ENCODE data around the gene WFIKKN2. TPM values are rescaled to one million over a fixed set of nuclear protein-coding genes. Genes with fewer than 3 reads are reported as not detected.

The WFIKKN2 gene
- total and polyA plus RNA-seq, 2 of the 13 experiments (the other 11 are each of a cell fraction or from before 2014, with no cell fraction given), result not detected

DNA sequence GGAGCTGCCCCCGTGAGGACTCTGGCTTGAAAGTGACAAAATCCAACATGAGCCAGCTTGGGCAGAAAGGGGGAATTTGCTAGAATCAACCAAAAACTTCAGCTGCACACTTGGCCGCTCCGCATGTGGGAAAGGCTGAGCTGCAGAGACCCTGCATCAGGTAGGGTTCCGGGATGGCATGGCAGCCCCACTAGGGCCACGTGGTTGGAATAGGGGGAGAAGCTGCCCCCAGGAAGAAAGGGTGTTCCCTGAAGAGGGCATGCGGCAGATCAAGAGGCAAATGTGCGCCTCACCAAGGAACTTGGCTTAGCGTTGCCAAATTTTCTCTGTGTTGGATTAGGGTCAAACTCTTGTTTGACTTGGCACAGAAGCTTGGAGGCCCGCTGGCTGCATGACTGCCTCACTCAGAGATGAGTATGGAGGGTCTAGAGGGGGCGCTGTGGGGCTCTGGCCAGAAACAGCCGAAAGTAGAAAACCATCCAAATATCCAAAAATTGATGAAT lies 29.2 kb upstream of the WFIKKN2 start (continued):
- TF ChIP-seq IRF9 (CRISPR knock-in tag; IDR thresholded peaks at IDR 0.05; ENCODE audit: borderline replicate concordance), result no peak
- no peak for TF ChIP-seq SRY (CRISPR knock-in tag; IDR thresholded peaks at IDR 0.05)
- TF ChIP-seq, protein P1, sequence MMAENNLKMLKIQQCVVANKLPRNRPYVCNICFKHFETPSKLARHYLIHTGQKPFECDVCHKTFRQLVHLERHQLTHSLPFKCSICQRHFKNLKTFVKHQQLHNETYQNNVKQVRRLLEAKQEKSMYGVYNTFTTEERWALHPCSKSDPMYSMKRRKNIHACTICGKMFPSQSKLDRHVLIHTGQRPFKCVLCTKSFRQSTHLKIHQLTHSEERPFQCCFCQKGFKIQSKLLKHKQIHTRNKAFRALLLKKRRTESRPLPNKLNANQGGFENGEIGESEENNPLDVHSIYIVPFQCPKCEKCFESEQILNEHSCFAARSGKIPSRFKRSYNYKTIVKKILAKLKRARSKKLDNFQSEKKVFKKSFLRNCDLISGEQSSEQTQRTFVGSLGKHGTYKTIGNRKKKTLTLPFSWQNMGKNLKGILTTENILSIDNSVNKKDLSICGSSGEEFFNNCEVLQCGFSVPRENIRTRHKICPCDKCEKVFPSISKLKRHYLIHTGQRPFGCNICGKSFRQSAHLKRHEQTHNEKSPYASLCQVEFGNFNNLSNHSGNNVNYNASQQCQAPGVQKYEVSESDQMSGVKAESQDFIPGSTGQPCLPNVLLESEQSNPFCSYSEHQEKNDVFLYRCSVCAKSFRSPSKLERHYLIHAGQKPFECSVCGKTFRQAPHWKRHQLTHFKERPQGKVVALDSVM (CRISPR knock-in tag; IDR thresholded peaks at IDR 0.05), result peak; percentile 46; the same call in 1 of the 2 replicates
- no peak for TF ChIP-seq ZNF3 (CRISPR knock-in tag; IDR thresholded peaks at IDR 0.05)
- TF ChIP-seq MXI1 (IDR thresholded peaks at IDR 0.05; ENCODE audit: borderline replicate concordance, low read depth, low read length), result no peak
- TF ChIP-seq PHB2 (IDR thresholded peaks at IDR 0.05; ENCODE audit: partially characterized antibody), result no peak
- TF ChIP-seq ZNF232 (CRISPR knock-in tag; IDR thresholded peaks at IDR 0.05; ENCODE audit: borderline replicate concordance), result no peak
- TF ChIP-seq ZNF570 (CRISPR knock-in tag; IDR thresholded peaks at IDR 0.05; ENCODE audit: borderline replicate concordance), result no peak
- no peak for TF ChIP-seq ZNF672 (CRISPR knock-in tag; IDR thresholded peaks at IDR 0.05)
- TF ChIP-seq ZNF562 (CRISPR knock-in tag; IDR thresholded peaks at IDR 0.05; ENCODE audit: borderline replicate concordance), result no peak
- TF ChIP-seq PHF21A (CRISPR knock-in tag; IDR thresholded peaks at IDR 0.05), result 0 out of 2 replicates have a peak, but pooled peaks have one; percentile 9
- no peak for TF ChIP-seq ZNF251 (CRISPR knock-in tag; IDR thresholded peaks at IDR 0.05)
- TF ChIP-seq CCDC6 (CRISPR knock-in tag; IDR thresholded peaks at IDR 0.05), result peak; percentile 68; the same call in 1 of the 2 replicates
- no peak for TF ChIP-seq KAT2B (IDR thresholded peaks at IDR 0.05; ENCODE audit: borderline replicate concordance, low read depth, low read length)
- TF ChIP-seq ZNF792 (CRISPR knock-in tag; IDR thresholded peaks at IDR 0.05), result 0 out of 2 replicates have a peak, but pooled peaks have one; percentile 41
